GM19397 (cell line): ENCODE results near the gene REM2.

Experiments
- ATAC-seq: cut with Tn5 transposase; IDR thresholded peaks from one replicate; pipeline ENCODE4 v1.9.1; 2021; ENCODE audit warnings: mild to moderate bottlenecking, moderate library complexity; ENCODE audit not compliant: unreplicated experiment

The REM2 gene, protein sequence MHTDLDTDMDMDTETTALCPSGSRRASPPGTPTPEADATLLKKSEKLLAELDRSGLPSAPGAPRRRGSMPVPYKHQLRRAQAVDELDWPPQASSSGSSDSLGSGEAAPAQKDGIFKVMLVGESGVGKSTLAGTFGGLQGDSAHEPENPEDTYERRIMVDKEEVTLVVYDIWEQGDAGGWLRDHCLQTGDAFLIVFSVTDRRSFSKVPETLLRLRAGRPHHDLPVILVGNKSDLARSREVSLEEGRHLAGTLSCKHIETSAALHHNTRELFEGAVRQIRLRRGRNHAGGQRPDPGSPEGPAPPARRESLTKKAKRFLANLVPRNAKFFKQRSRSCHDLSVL

DNA sequence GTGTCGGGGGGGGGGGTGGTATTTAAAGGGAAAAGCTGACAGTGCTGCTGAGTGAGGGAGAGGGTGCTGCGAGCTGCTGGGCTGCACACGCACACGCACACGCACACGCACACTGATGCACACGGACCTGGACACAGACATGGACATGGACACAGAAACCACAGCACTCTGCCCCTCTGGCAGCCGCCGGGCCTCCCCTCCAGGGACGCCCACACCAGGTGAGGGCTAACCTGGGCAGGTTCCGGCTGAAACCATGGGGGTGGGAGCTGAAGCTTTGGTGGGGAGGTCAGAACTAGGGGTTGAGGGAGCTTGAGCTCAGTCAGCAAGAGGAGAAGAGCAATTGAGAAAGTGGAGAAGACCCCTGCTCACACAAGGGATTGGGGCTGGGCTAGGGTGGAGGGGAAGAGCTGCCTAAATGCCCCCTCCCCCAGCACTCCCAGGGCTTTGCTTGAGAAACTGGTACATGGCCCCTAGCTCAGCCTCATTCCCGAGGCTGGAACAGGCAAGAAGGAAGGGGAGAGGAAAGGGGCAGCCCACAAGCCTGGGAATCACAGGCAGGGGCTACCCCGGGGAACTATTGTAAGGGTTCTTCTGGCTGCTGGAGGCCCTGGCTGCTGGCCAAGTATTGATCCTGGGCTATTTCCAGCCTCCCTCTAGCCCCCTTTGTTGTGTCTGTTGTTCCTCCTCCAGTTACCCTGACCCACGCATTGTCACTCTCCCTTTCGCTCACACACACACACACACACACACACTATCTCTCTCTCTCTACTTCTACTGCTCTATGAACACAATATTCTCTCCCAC lies at the start of gene REM2:
TSS of gene REM2 (plus strand) at position 50 of the 804 bp plus-strand sequence. CDS start at position 116, 66 bp downstream.
- no peak for ATAC-seq

DNA sequence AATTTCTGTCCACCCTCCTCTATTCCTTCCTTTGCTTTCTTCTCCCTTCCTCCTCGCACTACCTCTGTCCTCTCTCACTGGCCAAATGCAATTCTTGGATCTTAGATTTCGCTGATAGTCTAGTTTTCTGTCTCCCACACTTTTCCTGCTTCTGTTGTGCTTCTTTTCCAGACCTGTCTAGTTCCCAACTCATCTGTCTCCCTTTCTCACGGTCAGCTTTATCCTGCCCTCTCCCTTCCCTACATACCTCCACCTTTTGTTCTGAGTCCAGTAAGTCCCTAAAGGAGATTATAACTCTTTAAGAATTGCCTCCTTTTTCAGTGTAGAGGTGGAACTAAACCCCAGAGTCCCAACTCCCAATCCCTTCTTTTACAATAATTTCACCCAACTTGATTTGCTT lies 47.5 kb upstream of the REM2 start:
- no peak for ATAC-seq

DNA sequence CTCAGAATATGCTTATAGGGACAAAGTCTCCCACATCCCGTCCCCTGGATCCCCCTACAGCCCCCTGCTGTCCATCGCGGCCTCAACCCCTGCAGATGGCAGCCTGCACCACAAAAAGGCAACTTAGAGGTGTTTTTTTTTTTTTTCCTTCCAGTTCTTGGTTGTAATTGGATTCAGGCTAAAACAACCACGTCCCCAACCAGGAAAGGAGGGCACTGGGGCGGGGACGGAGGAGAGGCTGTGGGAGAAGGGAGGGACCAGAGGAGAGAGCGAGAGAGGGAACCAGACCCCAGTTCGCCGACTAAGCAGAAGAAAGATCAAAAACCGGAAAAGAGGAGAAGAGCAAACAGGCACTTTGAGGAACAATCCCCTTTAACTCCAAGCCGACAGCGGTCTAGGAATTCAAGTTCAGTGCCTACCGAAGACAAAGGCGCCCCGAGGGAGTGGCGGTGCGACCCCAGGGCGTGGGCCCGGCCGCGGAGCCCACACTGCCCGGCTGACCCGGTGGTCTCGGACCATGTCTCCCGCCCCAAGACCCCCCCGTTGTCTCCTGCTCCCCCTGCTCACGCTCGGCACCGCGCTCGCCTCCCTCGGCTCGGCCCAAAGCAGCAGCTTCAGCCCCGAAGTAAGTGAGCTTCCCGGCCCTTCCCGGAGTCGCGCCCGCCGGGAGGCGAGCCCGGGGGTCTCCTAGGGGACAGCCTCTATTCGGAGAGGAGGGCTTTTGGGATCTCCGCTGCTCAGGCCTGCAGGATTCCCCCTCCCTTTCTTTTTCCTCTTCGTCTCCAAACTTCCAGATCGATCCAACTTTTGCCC lies 46.5 kb upstream of the REM2 start, which contains the start of gene MMP14:
TSS of gene MMP14 (plus strand) at position 285 of the 813 bp plus-strand sequence. CDS start at position 518, 233 bp downstream.
- no peak for ATAC-seq

DNA sequence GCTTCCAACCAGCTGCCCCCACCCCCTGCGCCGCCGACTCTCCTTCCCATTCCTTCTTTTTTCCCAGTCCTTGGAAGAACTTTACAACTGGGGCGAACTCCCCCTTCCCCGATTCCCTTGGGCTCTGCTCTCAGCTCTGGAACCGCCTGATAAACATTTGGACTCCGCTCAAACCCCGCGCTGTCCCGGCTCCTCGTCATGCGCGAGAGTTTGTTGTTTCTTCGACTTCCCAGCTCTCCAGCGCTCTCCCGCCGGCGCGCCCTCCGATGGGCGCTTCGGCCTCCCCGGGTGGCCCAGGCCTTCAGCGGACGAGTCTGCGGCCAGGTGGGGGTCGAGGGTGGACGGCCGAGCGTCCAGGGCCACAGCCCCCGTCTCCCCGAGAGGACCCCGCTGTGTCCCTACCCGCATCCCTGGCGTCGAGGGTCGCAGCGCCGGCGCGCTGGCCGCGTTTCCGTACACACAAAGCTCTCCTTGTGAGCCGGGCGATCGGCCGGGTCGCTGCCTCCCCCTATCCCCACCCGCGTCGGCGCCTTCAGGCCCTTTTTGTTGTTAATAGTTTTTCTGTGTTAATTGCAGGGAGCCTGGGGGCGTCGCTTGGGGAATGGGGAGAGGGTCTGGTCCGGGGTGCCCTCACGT lies 45.8 kb upstream of the REM2 start:
- no peak for ATAC-seq

DNA sequence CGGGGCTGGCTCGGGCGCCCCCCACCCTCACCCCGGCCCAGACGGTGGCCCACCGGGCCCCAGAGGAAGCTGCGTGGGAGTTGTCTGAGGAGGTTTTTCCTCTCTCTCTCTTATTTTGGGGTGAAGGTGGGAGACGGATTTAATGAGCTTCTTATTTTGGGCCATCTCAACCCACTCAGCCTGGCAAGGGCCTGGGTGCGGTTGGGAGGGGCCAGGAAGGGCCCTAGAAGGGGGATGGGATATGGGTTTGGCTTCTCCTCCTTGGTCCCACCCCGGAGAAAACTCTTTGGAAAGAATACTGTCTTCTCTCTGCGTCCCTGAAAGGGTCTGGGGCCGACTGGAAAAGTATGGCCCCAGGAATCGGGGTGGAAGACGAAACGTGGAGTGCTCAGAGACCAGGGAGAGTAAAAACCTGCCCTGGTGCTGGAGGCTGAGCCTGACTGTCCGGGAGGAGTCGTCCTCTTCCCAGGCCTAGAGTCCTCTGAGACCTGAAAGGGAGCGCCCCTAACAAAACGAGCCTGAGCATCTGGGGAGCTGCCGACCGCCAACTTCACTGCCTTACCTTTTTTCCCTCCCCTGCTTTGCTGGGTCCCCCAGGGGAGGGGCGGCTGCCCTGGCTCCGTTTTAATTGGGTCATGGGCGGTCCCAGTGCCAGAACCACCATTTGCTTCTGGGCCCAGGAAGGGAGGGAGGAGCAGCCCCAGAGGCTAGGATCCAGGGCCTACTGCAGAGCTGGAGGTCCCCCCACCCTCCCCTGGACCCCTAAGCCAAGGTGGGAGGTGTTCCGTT lies 45.1 kb upstream of the REM2 start:
- no peak for ATAC-seq

DNA sequence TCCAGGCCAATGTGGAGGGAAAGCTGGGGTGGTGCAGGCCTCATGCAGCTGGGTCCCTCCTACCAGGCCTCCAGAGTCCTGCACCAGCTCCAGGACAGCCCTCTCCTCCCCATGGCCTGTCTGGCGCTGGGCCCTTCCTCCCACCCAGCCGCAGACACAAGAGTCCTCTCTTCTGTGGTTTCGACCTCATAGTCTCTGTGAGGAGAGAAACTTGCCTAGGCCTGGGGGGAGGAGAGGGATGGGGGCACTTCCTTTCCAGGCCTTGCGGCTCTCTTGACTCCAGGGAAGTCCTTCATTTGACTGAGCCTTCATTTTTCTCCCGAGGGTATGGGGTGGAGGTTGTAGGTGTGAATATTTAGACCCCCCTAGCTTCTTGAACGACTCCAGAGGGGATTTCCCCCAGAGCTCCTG lies 44.4 kb upstream of the REM2 start:
- ATAC-seq = no peak

DNA sequence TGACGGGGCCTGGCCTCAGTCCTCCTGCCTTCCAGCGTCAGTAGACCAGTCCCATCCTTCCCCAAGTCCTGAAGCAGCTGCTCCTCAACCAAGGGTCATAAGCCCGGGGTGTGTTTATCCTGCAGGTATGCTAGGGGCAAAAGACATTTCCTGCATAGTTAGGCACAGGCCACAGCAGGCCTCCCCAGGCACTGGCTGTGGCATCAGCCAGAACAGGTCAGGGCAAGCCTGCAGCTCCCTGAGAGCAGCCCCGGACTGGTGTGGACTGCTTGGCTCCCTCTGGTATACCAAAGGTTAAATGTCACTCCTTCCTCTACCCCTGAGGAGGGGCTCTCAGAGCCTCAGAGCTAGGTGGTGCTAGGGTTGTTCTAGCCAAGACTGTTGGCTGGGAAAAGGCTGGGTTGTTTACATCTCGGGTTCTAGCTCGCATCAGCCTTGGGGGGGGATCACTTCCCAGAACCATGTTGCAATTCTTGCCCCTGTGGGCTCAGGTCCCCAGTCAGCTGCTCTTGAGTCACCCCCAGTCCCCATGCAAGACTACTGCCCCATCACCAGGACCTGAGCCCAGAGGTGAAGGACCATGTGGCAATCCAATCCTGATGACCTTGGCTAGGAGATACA lies 43.8 kb upstream of the REM2 start:
- no peak for ATAC-seq

DNA sequence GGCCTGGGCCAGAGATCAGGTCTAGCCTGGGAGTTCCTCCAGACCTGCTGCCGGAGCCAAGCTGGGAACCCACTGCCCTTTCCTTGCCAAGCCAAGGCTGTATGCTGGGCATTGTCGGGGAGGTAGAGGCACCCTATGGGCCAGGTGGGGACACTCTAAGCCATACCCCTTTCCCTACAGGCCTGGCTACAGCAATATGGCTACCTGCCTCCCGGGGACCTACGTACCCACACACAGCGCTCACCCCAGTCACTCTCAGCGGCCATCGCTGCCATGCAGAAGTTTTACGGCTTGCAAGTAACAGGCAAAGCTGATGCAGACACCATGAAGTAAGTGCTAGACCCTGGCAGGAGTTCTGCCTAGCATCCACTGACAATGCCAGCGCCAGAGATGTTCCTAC lies 41.7 kb upstream of the REM2 start:
- no peak for ATAC-seq

DNA sequence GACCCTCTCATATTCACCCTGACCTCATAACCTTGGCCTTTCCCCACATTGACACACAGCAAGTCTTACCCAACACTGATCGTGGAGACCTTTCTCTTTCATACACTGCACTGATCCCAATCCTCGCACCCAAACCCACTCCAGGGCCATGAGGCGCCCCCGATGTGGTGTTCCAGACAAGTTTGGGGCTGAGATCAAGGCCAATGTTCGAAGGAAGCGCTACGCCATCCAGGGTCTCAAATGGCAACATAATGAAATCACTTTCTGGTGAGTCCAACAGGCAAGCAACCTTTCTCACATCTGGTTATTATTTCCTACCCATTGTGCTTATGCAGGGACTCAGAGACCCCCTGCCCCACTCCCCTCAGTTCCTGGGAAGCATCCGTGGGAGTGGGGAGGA lies 41.3 kb upstream of the REM2 start:
- no peak for ATAC-seq

DNA sequence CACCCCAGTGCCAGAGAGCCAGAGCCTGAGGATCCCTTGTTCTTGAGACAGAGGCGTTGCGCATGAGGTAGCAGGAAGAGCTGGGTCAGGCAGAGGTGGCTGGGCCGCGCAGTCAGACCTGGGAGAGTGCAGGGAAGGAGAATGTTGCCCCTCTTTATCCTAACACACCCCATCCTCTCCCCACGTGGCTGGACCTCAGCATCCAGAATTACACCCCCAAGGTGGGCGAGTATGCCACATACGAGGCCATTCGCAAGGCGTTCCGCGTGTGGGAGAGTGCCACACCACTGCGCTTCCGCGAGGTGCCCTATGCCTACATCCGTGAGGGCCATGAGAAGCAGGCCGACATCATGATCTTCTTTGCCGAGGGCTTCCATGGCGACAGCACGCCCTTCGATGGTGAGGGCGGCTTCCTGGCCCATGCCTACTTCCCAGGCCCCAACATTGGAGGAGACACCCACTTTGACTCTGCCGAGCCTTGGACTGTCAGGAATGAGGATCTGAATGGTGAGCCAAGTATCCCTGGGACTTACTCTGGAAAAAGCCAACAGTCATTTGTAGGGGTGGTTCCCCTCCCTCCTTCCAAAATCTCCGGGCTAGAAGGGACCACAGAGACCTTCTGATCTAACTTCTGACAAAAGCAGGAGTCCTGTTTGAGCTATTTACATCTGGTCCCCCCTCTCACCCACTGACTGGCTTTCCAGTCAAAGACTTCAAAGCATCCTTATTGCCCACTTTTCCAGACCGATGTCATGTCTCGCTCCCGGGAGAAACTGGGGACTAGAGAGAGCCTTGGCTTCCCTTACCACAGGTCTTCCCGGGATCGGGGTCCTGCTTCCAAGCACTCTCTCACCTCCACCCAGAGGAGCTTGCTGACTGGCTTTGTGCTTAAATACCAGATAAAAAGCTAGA lies 40.6 kb upstream of the REM2 start:
- ATAC-seq = no peak

DNA sequence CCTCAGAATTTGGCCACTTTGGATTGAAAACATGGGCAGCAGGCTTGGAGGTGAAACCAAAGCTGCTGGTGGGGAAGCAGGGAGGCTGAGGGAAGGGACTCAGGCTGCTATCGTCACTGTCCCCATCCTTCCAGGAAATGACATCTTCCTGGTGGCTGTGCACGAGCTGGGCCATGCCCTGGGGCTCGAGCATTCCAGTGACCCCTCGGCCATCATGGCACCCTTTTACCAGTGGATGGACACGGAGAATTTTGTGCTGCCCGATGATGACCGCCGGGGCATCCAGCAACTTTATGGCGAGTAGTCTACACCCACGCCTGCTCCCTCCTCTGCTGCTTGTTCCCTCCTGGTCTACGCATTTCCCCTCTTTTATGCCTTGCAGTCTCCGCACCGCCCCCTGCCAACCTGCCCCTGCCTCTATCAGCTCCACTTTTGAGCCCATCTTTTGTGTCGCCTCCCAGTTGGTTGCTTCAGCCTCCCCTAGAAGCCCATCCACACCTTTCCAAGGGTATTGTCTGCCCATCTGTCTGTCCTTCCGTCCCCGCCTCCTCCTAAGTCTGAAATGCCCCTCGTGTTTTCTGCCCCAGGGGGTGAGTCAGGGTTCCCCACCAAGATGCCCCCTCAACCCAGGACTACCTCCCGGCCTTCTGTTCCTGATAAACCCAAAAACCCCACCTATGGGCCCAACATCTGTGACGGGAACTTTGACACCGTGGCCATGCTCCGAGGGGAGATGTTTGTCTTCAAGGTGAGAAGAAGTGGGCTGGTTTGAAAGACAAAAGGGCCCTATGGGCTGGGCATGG lies 39.7 kb upstream of the REM2 start:
- ATAC-seq = no peak

DNA sequence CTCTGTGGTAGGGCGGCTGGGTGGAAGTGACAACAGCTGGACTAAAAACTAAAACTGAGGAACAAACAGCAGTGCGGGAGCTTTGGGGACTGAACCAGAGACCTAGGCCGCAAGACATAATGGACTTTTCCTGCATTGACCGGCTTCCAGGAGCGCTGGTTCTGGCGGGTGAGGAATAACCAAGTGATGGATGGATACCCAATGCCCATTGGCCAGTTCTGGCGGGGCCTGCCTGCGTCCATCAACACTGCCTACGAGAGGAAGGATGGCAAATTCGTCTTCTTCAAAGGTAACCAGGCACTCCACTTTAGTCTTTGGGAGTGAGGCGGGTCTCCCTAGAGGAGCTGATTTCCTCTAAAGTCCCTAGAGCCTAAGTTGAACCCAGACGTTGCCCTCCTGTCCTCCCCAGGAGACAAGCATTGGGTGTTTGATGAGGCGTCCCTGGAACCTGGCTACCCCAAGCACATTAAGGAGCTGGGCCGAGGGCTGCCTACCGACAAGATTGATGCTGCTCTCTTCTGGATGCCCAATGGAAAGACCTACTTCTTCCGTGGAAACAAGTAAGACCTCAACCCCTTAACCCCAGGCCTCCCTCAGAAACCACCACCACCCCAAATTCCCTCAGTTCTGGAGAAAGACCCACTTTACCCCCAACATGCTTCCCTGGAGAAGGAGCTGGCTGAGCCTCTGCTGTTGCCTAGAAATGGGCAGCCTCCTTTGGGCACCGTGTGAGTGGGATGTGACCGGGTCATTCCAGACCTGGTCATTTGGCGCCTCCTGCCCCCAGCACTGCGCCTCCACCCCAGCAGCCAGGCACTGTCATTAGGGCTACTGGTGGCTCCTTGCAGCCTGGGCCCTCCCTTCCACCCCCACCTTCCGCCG lies 38.6 kb upstream of the REM2 start:
- no peak for ATAC-seq

DNA sequence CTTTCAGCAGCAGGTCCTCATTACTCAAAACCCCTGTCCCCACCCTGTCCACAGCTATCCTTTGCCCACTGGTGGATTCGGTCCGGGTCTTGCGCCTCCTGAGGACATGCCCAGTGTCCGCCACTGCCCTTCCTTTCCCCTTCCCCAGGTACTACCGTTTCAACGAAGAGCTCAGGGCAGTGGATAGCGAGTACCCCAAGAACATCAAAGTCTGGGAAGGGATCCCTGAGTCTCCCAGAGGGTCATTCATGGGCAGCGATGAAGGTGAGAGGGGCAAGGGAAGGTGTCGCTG lies 38.0 kb upstream of the REM2 start:
- no peak for ATAC-seq

DNA sequence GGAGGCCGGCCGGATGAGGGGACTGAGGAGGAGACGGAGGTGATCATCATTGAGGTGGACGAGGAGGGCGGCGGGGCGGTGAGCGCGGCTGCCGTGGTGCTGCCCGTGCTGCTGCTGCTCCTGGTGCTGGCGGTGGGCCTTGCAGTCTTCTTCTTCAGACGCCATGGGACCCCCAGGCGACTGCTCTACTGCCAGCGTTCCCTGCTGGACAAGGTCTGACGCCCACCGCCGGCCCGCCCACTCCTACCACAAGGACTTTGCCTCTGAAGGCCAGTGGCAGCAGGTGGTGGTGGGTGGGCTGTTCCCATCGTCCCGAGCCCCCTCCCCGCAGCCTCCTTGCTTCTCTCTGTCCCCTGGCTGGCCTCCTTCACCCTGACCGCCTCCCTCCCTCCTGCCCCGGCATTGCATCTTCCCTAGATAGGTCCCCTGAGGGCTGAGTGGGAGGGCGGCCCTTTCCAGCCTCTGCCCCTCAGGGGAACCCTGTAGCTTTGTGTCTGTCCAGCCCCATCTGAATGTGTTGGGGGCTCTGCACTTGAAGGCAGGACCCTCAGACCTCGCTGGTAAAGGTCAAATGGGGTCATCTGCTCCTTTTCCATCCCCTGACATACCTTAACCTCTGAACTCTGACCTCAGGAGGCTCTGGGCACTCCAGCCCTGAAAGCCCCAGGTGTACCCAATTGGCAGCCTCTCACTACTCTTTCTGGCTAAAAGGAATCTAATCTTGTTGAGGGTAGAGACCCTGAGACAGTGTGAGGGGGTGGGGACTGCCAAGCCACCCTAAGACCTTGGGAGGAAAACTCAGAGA lies 37.0 kb upstream of the REM2 start:
- no peak for ATAC-seq

DNA sequence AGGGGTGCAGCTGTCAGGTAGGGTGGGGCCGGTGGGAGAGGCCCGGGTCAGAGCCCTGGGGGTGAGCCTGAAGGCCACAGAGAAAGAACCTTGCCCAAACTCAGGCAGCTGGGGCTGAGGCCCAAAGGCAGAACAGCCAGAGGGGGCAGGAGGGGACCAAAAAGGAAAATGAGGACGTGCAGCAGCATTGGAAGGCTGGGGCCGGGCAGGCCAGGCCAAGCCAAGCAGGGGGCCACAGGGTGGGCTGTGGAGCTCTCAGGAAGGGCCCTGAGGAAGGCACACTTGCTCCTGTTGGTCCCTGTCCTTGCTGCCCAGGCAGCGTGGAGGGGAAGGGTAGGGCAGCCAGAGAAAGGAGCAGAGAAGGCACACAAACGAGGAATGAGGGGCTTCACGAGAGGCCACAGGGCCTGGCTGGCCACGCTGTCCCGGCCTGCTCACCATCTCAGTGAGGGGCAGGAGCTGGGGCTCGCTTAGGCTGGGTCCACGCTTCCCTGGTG lies 36.2 kb upstream of the REM2 start:
- ATAC-seq = no peak
